ENCODE results near the gene CGA.

GRCh38 chr6:87104667-87105066, 9.8 kb upstream of the CGA start:
- TF ChIP-seq CTCF (IDR thresholded peaks at IDR 0.05) (no peak), POLR2A (IDR thresholded peaks at IDR 0.05) (no peak)

All from testis (tissue), 2 donors.